Activated CD4-positive, alpha-beta T cell treated with anti-CD3 and anti-CD28 coated beads, Interleukin-2, amount 50 U/mL, for 4 hours (primary cell): ENCODE data around the gene RWDD1.
A peak's percentile ranks its signal among the peaks of the same experiment; 100 is the strongest.

Source experiments
- DNase-seq, 2 experiments: peaks; one replicate each; pipeline ENCODE4 v3.0.0-alpha.2; 2020

RWDD1 gene

DNA sequence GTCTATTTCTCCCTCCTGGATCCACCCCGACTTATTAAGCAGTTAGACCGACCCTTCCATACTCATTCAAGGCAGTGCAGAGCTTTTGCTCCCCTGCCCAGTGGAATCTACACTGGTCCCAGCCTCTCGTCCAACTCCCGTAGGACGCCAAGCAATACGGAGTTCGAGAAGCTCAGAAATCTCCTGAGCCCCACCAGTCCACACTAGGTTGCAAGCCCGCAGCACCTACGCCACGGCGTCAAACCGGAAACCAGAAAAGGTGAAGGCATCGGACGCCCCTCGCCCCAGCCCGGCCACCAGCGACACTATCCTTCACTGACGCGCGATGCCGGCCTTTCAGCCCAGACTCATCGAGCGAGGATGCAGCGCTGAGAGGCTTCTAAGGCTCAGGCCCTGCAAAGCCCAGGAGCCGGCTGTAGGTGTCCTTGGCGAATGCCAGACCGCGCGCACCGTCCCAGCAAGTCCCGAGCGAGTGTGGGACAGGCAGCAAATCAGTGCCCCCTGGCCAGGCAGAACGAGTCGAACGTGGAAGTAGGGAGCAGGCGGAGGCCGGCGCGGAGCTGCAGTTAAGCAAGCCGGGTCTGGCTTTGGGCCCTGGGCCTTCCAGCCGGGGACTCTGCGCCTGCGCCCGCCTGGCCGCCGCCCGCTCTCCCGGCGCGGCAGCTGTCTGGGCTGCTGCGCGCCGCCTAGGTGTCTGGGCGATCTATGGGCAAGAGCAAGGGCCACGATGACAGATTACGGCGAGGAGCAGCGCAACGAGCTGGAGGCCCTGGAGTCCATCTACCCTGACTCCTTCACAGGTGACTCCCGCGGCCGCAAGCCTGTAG, at the start of gene RWDD1:
Gene RWDD1, plus strand, starts transcription at position 649 of the 827 bp plus-strand sequence. Its CDS starts 79 bp downstream, at position 728.
- peak; percentile 97 to 99 for DNase-seq

DNA sequence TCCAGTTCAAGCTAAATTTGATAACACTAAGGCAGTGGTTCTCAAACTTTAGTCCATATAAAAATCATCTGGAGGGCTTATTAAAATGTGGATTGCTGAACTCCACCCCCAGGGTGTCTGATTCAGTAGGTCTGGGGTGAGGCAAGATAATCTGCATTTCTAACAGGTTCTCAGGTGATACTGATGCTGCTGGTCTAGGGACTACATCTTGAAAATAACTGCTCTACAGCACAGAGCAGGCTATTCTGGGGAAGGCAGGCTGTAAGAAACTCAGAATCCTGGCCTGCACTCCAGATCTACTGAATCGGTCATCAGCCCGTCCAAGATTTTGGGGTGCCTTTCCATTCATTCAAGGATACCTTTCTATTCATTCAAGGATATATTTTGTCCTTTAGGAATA, 48.4 kb upstream of the RWDD1 start:
- DNase-seq: no peak

GRCh38 chr6:116524236-116524635, 47.1 kb upstream of the RWDD1 start:
- DNase-seq: no peak

DNA sequence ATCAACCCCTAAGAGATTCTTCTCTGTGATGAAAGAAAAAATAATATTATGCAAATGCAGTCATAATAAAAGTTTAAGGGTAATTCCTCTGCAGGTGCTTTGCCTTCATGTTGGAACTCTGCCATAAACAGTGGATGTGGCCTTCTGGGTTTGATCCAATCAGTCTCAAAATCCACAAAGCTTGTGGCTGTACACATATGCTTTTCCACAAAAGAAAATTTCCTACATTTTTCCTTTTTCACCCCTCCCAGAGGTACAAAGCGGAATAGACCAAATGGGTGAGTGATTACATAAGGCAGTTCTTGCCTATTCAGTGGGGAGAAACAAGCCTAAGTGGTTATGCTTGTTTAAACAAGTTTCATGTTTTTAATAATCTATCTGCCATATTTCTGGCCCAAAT, 43.2 kb upstream of the RWDD1 start:
- no peak for DNase-seq

DNA sequence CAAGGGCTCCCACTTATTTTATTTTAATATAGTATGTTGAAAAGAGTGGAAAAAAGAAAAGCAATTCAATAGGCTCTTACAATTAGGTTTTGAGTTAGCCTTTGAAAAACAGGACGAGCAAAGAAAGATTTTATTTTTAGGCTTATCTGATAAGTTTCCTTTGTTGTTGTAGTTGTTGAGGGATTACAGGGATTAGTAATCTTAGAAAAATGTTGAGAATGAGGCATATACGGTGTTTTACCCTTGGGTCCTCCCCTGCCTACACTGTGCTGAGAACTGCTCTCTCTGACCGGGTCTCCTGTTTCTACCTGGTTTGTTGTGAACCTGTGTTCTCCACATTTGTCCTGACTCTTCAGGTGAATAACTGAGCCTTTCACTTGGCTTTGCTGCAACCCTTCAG, 42.5 kb upstream of the RWDD1 start:
- DNase-seq: no peak

GRCh38 chr6:116529466-116530290, 41.6 kb upstream of the RWDD1 start:
- no peak for DNase-seq

- DNase-seq: no peak
Observed at GRCh38 chr6:116530436-116530835, 40.9 kb upstream of the RWDD1 start.

DNA sequence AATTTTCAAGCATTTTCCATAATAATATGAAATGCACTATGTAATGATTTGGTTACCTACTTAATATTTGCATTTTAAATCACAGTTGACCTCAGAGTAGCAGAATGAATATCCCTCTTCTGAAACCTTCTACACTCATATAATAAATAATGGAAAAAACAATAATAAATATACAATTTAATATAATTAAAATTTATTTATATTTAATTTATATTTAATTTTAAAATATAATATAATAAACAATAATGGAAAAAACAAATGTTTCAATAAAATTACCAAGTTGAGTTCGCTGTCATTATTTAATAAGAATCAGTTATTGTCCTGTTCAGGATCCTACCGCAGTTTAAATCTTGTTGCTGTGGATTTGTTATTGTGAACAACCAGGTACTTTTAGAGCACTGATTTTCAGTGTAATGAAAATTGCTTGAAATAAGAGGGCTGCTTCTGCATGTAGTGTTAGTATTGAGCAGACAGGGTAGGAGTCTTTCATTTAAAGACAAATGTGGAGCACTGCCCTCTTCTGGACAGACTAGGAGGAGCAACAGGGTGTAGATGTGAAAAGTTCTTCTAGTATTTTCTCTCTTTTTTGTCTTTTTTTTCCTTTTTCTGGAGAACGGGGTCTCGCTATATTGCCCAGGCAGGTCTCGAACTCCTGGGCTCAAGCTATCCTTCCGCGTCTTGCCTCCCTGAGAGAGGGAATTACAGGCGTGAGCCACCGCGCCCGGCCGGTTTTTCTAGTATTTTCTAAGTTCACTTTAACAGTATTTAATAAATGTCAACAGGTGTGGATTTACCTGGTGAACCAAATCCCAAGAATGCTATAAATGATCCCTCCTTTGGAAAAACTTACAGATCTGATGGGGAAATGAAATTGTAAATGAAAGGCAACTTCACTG, 39.4 kb upstream of the RWDD1 start:
- peak; percentile 51 to 54 for DNase-seq

DNA sequence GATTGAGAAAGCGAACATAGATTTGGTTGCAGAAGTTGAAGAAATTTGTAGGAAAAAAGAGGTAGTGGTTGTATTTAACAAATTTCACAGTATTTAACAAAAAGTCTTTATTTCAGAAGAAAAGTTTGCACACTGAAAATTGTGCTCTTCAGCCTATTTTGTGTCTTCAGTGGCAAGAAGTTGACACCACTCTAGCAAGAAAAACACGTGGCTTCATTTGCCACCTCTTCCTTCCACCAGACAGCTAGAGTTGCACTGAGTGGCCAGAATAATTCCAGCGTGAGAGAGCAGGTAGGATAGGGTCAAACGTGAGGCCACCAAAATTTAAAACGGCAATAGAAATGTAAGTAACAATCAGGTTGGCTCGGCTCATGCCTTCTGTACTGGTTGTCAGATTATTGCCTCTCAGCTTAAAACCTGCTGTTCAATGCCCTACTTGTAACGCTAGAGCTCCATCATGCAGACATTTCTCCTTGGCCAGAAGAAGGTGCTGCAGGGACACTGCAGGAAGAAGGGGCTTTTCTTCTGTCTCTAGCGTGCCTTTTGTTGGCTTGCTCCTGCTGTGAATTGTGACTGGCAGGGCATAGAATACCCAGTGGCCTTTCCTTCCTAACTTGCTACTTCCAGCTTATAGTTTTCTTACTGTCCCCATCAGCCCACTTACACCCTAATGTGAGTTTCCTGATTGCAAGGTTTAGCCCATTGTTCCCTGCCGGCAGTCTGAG, 37.9 kb upstream of the RWDD1 start:
- no peak for DNase-seq

DNA sequence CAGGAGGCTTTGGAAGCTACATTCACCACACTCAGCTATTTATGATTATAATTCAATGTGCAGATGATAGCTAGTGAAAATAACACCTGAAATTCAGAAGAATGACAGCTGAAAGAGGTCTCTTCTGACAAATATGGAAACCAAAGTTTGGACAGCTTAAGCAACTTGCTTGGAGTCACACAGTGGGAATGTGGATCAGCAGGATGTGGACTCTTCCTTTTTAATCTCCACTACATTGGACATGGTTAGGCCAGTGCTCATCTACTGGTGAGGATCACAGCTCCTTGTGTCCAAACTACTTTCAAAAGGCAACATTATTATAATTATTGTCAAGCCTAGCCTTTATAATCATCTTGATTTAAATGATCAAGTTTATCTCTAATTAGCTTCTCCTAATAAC, 36.2 kb upstream of the RWDD1 start:
- no peak for DNase-seq

DNA sequence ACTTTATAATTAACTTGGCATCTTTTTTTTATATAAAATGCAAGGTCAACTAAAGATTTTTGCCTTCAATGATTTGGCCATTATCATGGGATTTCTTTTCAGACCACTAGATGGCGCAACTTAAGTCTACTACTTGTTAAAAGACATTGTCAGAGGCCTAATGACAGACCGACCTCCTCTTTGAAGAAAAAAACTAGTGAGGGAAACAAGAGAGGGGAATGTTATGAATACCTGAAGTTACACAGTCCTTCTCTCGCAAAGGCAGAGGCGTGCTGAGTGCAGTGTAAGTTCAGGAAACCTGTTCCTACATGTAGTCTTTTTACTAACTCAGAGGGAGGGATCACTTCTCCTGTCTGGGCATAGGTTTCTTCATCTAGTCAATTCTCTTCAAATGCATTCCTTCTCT, 35.1 kb upstream of the RWDD1 start:
- no peak for DNase-seq

DNA sequence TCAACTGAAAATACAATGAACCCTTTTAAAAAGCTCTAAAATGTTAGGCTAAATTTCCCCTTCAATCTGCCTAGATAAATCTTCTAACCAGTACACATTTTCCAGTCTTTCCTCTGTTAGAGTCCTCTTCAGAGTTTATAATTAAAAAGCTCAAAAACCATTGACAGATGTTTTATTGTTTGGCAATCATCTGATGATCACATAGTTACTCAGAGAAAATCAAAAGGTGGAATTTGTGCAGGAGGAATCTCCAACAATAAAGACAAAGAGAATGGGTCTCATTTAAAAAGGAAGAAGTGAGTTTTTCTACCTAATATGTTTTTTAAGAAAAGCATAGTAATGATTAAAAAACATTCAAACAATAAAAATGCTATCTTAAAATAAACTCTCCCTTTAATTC, 28.9 kb upstream of the RWDD1 start:
- no peak for DNase-seq

DNA sequence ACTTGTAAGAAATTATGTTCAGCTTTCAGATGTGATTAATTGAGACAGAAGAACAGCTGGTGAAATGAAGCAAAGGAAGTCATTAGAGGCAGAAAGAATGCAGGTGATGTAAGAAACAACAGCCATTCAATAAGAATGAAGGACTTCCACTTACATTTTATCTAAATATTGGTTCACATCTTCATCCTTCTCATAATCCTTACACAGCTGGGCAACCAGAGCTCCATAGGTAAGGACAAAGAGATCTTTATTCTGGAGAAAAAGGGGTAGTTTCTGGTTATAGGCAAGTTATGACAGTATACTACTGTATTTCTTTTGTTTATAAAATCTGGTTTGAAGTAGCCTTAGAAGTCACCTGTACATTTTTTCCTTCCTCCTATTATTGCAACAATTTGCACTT, 28.2 kb upstream of the RWDD1 start:
- no peak for DNase-seq

DNA sequence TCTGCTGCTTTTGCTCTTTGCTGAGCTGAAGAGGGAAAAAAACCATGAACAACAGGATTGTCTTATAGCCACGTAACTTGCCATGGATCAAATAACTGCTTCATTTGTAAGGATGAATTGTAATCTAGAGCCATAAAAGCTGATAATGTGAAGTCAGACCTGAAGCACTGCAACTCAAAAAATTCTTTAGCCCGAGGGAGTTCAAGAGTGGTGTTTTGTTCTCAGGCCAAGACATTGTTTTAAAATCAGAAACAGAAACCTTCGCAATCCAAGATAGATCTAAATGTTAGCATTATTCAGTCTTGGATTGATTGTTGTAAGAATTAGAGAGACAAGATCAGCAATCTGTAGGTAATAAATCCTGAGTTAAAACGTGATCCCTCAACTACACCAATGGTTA, 25.7 kb upstream of the RWDD1 start, which contains the start of gene TRAPPC3L:
Gene TRAPPC3L, minus strand, starts transcription at position 34 of the 400 bp plus-strand sequence. CDS start 170 bp downstream, outside the sequence.
- DNase-seq: no peak

DNA sequence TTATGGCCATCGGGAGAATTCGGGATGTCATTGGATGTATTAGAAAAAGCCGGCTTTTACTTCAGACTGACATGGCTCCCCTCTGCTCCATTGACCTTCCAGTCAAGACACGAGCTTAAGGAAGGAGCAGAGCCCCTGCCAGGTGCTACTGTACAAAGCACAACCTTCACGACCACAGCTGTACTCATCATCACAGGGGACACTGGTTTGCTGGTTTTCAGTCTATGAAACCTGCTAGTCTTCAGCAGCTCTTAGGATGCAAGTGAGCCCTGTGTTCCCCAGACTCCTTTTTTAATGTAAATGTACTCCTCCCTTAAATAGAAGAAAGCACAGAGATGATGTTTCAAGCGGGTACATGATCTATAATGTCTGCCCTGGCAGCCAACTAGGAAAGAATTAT, 23.9 kb upstream of the RWDD1 start:
- DNase-seq: no peak

GRCh38 chr6:116550796-116551195, 20.5 kb upstream of the RWDD1 start:
- DNase-seq: no peak

DNA sequence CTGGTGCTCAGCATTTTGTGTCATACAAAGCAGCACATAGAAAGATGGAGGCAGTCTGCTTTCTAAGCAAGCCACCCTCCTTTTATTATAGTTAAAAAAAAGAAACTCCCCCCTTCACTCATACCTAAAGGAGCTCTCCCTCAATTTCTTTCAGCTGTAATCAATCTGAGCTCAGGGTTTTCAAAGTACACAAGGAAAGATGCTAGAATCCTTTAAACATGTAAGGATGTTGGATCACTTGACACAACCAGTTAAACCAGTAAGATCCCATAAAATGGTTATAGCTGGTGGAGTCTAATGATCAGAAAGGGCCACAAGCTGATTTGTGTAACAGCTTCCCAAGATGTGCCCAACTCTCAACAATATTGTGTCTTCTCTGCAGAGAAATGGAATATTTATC, 17.9 kb upstream of the RWDD1 start, which contains the start of gene CALHM4:
Gene CALHM4, plus strand, starts transcription at position 301 of the 400 bp plus-strand sequence. Its CDS starts 43 bp downstream, at position 344.
- DNase-seq: no peak

DNA sequence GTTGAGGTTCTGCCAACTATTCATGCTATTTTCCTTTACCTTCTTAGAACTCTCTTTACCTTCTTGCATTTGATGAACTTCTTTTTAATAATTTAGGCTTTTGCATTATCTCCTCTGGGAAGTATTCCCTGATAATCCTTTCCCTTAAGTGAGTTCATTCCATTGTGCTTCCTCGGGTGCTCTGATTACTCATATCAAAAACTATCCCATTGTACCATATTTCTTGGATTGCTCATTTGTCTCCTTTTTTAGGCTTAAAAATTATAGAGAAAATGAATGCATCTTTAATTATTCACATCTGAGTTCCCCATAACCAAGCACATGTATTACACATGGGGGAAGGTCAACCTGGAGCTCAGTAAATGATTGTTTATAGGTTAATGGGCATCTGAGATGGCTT, 15.2 kb upstream of the RWDD1 start:
- no peak for DNase-seq

DNA sequence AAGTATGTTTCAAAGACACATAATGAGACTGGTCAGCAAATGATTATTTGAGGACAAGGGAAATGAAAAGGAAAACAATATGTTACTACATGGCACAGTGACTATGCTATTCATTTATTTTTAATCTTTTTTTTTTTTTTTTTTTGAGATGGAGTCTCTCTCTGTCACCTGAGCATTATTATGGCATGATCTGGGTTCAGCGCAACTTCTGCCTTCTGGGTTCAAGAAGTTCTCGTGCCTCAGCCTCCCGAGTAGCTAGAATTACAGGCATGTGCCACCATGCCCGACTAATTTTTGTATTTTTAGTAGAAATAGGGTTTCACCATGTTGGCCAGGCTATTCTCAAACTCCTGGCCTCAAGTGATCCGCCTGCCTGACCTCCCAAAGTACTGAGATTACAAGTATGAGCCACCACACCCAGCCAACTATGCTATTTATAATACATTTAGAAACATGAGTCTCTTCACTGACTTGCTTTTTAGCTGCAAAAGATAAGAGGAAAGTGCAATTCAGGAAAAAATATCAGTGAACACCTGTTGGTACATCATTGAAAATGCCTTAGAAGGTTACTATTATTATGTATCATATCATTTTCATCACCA, 14.4 kb upstream of the RWDD1 start:
- no peak for DNase-seq

GRCh38 chr6:116557893-116558292, 13.4 kb upstream of the RWDD1 start:
- no peak for DNase-seq

DNA sequence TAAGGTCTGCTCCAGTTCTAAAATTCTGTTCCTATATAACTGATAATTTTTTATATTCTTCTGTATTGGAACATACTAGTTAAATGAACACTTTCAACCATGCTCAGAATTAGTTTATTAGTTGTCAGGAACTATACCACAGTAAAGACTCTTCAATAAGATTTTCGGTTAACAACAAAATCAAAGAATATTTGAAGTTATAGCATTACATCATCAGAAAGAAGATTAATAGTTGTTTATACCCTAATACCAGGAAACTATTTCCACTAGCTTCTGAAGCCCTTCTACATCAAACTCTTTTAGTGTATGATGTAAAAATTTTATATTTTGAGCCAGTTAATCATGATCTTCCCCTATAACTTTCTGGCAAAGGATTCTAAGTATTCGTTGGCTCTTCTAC, 11.2 kb upstream of the RWDD1 start:
- no peak for DNase-seq
